ENCODE measurements around the gene NDUFC2. TPM values are rescaled to one million over a fixed set of nuclear protein-coding genes. Genes with fewer than 3 reads are reported as not detected.
"Not testable (repeated sequence)": the region's sequence is repeated elsewhere in the genome, so short reads cannot be mapped to it uniquely, and the experiment has no call there.

The NDUFC2 gene
- total RNA-seq (2014; rRNA removed; shearing (Covaris generic)) = 175 and 183 TPM in 2 replicates

DNA sequence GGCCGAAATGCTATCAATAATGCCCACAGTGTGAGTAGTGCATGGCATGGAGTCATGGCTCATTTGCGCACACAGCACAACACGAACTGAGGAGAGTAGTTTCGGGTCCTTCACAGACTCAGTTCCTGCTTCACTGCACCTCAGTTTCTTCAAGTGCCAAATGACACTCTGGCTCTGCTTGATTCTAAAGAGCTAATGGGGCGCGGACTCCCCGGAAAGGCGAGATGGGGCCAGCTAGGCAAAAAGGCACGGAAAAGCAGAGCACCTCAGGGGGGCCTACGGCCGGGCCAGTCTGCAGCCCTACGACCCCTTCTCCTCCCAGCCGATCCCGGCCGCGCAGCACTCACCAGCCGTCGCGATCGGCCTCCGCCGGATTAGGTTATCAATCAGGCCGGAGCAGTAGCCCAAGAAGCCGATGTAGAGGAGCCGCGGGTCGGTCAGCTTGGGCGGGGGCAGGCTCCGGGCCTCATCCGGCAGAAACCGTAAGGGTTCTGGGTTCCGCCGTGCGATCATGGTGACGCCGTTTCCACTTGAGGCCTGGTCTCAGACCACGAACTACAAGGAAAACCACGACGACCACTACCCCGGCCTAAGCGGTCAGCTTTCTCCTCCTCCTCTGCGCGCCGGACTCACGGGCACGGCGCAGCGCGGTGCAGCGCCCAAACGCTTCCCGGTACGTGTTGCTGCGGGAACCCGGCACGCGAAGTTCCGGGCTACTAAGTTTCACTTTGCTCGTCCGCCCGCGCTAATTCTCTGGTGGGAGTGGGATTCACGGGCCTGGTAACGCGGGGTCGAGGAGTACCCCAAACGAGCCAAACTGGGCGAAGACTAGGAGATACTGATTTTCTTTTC is at the start of gene NDUFC2:
TSS of gene NDUFC2 (minus strand) at position 631 of the 852 bp plus-strand sequence. CDS start at position 513, 118 bp downstream.
- peak; percentile 82 for DNase-seq (ENCODE audit: low spot score)
- in situ Hi-C loops (cut with HindIII; ENCODE audit: low sequenced_read_pairs) = no loop called here

- in situ Hi-C loops (cut with HindIII; ENCODE audit: low sequenced_read_pairs) = no loop called here
- DNase-seq (ENCODE audit: low spot score) = no peak
Observed at GRCh38 chr11:78127403-78127802, 47.7 kb upstream of the NDUFC2 start.

GRCh38 chr11:78112582-78113275 is 33.1 kb upstream of the NDUFC2 start:
- in situ Hi-C loops (cut with HindIII; ENCODE audit: low sequenced_read_pairs) = no loop called here
- no peak for DNase-seq (ENCODE audit: low spot score)

- in situ Hi-C loops (cut with HindIII; ENCODE audit: low sequenced_read_pairs) = no loop called here
- DNase-seq (ENCODE audit: low spot score) = no peak
Observed at GRCh38 chr11:78111298-78111697, 31.6 kb upstream of the NDUFC2 start.

- in situ Hi-C loops (cut with HindIII; ENCODE audit: low sequenced_read_pairs) = no loop called here
- no peak for DNase-seq (ENCODE audit: low spot score)
Observed at GRCh38 chr11:78110830-78111229, 31.2 kb upstream of the NDUFC2 start.

DNA sequence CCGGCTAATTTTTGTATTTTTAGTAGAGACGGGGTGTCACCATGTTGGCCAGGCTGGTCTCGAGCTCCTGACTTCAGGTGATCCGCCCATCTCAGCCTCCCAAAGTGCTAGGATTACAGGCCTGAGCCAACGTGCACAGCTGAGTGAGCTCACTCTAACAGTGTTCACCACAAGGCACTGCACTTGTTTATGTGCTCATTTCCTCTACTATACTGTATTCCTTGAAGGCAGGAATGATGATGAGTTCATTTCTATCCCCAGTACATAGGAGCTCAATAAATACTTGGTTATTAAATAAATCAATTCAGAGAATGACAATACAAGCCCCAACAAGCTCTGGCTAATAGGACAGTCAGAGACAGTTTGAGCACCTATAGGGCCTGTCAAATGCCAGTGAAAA is 30.7 kb upstream of the NDUFC2 start:
- no peak for DNase-seq (ENCODE audit: low spot score)
- in situ Hi-C loops (cut with HindIII; ENCODE audit: low sequenced_read_pairs) = no loop called here

DNA sequence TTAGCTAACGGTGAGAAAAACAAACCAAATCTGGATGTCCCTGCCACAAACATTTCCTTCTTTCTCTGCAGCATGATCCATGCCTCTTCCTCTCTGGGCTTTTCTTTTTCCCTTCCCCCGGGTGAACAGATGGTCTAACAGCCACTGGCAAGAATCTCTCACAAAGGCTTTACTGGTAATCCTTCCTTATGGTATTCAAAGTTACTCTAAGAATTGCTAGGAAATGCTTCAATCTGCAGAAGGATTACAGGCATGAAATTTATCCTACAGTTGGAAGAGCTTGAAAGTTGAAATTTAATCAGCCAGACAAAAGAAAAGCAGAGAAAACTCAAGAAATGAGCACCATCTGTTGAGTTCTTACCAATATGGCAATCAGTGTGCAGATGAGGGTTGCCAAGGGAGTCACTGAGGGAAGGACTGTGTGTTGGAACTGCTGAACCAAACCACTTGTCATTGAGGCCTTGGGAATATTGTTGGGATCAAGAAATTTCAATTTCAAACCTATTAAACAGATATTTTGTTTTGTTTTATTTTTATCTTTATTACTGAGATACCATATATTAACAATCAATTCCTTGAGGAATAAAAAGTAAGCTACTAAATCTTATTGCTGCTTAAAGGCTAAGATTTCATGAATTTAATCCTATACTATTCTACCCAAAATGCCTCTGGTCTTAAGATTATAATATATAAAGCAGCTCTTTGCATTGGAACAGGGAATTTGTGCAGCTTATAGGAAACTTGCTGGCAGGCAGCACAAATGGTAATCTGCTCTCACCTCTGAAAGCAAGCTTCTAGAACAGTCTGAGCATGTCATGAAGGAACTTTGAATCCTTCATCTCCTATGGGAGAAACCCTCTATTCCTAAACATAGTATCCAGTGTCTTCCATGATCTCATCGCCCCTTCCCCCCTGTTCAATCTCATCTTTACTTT is 29.7 kb upstream of the NDUFC2 start:
- DNase-seq (ENCODE audit: low spot score) = peak; percentile 86
- in situ Hi-C loops (cut with HindIII; ENCODE audit: low sequenced_read_pairs) = no loop called here

DNA sequence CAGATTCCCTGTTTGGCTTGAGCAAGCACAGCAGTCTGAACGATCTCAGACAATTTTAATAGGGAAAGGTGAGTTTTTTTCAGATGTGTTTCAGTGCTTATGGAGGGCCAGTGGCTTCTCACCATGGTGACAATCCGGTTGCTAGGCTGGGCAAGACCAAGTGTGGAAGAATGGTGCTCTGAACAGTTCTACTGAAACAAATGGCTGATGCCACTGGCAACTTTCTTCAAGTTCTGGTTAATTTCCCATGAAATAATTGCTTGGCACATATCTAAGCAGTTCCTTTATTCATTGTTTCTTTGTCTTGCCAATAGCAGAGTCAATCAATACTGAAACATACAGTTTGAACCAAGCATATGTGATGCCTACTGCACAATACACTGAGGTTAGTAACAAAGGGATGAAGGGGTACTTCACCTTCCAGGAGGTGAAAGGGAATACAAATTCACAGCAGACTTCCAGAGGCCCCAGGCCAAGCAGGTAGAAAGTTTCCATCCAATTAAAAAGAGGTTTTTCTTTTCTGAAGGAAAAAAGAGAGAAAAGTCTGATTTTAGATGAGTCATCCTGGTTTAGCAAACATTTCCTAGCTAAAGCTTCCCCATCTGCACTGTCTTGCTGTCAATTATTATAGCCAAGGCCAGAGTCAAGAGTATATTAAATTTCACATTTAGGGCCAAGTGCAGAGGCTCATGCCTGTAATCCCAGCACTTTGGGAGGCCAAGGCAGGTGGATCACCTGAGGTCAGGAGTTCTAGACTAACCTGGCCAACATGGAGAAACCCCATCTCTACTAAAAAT is 21.2 kb upstream of the NDUFC2 start:
- in situ Hi-C loops (cut with HindIII; ENCODE audit: low sequenced_read_pairs) = no loop called here
- DNase-seq (ENCODE audit: low spot score) = peak; percentile 57

DNA sequence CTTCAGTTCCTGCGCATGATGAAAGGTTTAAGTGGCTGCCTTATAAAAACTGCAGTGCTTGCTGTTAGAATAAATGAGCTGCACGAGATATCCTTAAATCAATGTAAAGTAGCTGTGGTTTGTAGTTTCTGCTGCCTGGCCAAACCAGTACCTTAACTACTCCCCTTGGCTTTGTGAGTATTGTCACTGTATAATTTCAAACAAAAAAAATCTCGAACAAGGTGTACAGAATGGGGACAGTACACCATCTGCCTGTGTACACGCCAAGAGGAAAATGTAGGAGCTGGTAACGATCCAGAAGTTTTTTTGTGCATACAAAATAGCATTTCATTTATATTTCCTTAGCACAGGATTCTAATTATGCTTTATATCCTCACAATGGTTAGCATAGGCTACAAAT is 20.6 kb upstream of the NDUFC2 start:
- peak; percentile 71 for DNase-seq (ENCODE audit: low spot score)
- in situ Hi-C loops (cut with HindIII; ENCODE audit: low sequenced_read_pairs) = no loop called here

DNA sequence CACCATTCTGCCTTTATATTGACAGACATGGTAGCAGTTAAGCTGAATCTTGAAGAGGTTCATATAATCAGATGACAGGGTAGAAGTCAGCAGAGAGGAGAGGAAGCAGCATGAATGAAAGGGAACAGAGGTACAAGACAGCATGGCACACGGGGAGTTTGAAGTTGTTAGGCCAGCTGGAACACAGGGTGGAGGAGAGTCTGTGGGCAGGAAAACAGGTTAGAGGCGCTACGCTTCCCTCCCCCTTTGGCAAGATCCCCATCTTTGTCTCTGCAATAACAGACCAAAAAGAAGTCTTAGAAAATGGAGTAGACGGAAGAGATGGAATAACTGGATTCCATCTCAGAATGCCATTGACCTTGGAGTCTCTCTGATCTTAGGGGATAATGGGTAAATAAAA is 20.0 kb upstream of the NDUFC2 start:
- in situ Hi-C loops (cut with HindIII; ENCODE audit: low sequenced_read_pairs) = no loop called here
- DNase-seq (ENCODE audit: low spot score) = peak; percentile 52

- in situ Hi-C loops (cut with HindIII; ENCODE audit: low sequenced_read_pairs) = no loop called here
- no peak for DNase-seq (ENCODE audit: low spot score)
Observed at GRCh38 chr11:78097666-78098385, 18.2 kb upstream of the NDUFC2 start.

GRCh38 chr11:78094250-78094649 is 14.6 kb upstream of the NDUFC2 start:
- DNase-seq (ENCODE audit: low spot score) = no peak
- in situ Hi-C loops (cut with HindIII; ENCODE audit: low sequenced_read_pairs) = no loop called here

DNA sequence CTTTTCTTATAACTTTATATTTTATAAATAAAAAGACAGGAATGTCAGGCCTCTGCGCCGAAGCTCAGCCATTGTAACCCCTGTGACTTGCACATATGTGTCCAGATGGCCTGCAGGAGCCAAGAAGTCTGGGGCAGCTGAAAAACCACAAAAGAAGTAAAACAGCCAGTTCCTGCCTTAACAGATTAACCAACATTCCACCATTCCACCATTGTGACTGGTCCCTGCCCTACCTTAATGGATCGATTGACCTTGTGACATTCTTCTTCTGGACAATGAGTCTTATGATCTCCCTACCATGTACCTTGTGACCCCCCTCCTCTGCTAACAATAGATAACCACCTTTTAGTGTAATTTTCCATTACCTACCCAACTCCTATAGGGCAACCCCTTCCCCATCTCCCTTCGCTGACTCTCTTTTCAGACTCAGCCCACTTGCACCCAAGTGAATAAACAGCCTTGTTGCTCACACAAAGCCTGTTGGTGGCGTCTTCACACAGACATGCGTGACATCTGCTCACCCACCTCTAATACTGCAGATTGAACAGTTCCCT is 6.9 kb upstream of the NDUFC2 start:
- in situ Hi-C loops (cut with HindIII; ENCODE audit: low sequenced_read_pairs) = not testable (repeated sequence)

GRCh38 chr11:78085972-78086371 is 6.3 kb upstream of the NDUFC2 start:
- in situ Hi-C loops (cut with HindIII; ENCODE audit: low sequenced_read_pairs) = no loop called here
- no peak for DNase-seq (ENCODE audit: low spot score)

More for the DNA sequence above, 6.9 kb upstream of the NDUFC2 start:
- DNase-seq (ENCODE audit: low spot score) = not testable (repeated sequence)

- DNase-seq (ENCODE audit: low spot score); in situ Hi-C loops (cut with HindIII; ENCODE audit: low sequenced_read_pairs): not testable (repeated sequence)
Observed at GRCh38 chr11:78084506-78084905, 4.8 kb upstream of the NDUFC2 start.

GRCh38 chr11:78083021-78083420 is 3.4 kb upstream of the NDUFC2 start:
- in situ Hi-C loops (cut with HindIII; ENCODE audit: low sequenced_read_pairs) = no loop called here
- DNase-seq (ENCODE audit: low spot score) = no peak

- no peak for DNase-seq (ENCODE audit: low spot score)
- in situ Hi-C loops (cut with HindIII; ENCODE audit: low sequenced_read_pairs) = no loop called here
Observed at GRCh38 chr11:78082146-78082545, 2.5 kb upstream of the NDUFC2 start.

DNA sequence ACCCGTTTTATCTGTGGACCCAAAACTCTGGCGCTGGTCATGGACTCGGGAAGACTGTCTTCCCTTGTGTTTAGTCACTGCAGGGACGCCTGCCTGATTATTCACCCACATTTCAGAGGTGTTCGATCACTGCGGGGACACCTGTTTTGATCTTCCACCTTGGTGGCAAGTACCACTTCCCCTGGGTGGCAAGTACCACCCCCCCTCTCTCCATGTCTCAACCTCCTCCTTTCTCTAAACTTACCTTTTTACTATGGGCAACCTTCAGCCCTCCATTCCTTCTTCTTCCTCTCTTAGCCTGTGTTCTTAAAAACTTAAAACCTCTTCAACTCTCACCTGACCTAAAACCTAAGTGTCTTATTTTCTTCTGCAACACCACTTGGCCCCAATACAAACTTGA is 1.9 kb upstream of the NDUFC2 start:
- no peak for DNase-seq (ENCODE audit: low spot score)
- in situ Hi-C loops (cut with HindIII; ENCODE audit: low sequenced_read_pairs) = no loop called here

Data from G401 (cell line).